Measurements from ENCODE around the gene PLEKHA5. TPM values are rescaled to one million over a fixed set of nuclear protein-coding genes. Genes with fewer than 3 reads are reported as not detected.

Gene PLEKHA5
- total RNA-seq, 6 experiments from 2014 or later = 15.7 to 22.6 (median 18.6) TPM

- Mint-ChIP-seq H3K27ac (no peak overlapping the region), H3K9me3 (no peaks in the 10 kb centered on the region), H3K4me1 (ENCODE audit: low read depth) (peaks cover 71% of the 10 kb centered on the region), H3K36me3 (ENCODE audit: low read depth) (no peaks in the 10 kb centered on the region), H3K27me3 (ENCODE audit: insufficient read depth) (no peaks in the 10 kb centered on the region), H3K4me3 (no peak overlapping the region; the same call in 1 of the 2 replicates)
- no peak for DNase-seq
- TF ChIP-seq CTCF (IDR thresholded peaks at IDR 0.05) = no peak
Measured at GRCh38 chr12:19185262-19185929, 55.9 kb downstream of the PLEKHA5 start.

DNA sequence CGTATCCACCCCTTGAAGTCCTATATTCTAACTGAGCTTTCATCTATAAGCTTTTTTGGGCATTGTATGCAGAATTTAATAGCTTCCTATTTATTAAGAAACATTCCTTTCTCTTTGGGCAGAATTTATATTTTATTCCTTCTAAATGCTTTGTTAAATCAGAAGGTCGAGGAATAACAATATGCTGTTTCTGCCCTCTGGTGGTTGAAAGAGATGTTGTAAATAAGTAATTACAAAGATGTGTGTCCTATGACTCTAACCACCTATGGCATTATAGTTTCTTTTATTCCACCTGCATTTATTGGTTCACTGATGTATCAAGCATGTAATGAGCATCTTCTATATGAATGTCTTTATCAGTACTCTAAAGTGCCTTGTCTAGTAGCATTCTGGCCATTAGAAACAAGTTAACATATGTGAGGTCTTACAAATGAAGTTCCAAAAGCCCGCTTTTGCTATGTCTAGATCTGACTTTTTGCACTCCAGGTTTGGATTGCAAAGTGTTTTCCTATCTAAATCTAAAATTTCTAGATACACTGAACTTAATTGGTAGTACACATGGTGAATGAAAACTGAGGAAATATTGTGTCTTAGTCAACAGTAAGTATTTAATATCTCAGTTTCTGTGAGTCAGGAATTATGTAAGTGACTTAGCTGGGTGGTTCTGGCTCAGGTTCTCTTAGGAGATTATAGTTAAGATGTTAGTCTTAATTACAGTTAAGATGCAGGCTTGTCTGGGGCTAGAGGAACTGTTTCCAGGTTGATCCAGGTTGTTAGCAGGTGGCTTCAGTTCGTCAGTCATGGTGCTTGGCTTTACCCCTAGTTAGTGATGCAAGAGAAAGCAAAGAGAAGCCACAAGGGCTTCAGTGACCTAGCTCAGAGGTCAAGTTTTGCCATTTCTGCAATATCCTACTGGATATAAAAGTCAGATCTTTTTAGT lies 57.5 kb downstream of the PLEKHA5 start:
- Mint-ChIP-seq H3K36me3 (ENCODE audit: low read depth) (no peaks in the 10 kb centered on the region), H3K4me3 (peak overlapping the region; percentile 68), H3K27ac (no peak overlapping the region), H3K4me1 (ENCODE audit: low read depth) (peaks cover 82% of the 10 kb centered on the region), H3K9me3 (no peaks in the 10 kb centered on the region), H3K27me3 (ENCODE audit: insufficient read depth) (no peaks in the 10 kb centered on the region)
- peak; percentile 90 for TF ChIP-seq CTCF (IDR thresholded peaks at IDR 0.05)
- DNase-seq = peak; percentile 59

DNA sequence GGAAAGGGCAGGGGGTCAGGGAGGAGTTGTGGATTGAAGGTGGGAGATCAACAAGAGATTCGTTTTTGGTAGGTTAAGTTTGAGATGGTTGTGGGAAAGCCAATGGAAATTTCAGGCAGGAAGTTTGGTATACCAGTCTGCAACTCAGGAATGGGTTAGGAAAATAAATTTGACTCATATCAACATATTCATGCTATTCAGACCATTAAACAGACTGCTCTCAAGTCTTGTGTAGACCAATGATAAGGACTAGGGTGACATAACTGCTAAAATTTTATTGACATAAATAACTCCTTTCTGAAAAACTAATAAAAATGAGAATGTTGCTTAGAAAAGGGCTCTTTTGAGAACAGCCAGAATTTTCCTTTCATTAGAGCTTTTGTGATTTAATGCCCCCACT lies 60.0 kb downstream of the PLEKHA5 start:
- Mint-ChIP-seq H3K9me3 (no peaks in the 10 kb centered on the region), H3K36me3 (ENCODE audit: low read depth) (no peaks in the 10 kb centered on the region)
- no peak for TF ChIP-seq CTCF (IDR thresholded peaks at IDR 0.05)

DNA sequence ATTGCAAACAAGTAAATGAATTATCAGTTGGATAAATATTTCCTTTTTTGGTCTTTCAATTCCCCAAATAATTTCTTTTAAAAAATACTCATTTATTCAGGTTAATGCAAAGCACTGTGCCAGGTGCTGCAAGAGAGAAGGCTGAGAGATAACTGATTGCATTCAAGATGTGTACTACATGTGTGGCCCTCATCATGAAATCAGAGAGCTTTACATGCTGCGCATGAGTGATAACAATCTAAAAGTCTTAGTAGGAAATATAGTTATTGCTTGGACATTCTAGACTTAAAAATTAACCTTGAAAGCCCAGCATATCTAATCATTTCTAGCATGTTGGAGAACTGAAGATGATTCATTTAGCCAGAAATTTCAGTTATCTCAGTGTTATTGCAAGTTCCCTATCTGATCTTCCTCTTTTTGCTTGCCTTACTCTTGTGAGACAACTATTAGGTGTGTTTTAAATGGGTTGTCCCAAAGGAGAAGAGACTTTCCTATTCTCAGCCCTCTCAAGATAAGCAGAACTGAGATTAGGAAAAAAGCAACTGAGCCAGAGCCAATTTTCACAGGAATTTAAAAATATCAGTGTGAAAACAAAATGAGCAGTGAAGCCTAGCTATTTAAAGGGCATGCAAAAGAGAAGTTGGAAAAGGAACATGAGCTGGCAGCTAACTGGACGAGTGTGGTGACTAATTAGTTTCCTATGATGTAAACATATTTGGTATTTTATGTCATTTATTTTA lies 60.9 kb downstream of the PLEKHA5 start:
- TF ChIP-seq CTCF (IDR thresholded peaks at IDR 0.05) = no peak
- Mint-ChIP-seq H3K9me3 (no peaks in the 10 kb centered on the region), H3K27me3 (ENCODE audit: insufficient read depth) (no peaks in the 10 kb centered on the region), H3K4me3 (peak overlapping the region; percentile 66), H3K36me3 (ENCODE audit: low read depth) (no peaks in the 10 kb centered on the region), H3K4me1 (ENCODE audit: low read depth) (peaks cover 65% of the 10 kb centered on the region), H3K27ac (peak overlapping the region; percentile 75)
- peak; percentile 47 for DNase-seq

More for the DNA sequence above, 60.0 kb downstream of the PLEKHA5 start:
- Mint-ChIP-seq H3K27me3 (ENCODE audit: insufficient read depth) (no peaks in the 10 kb centered on the region), H3K4me1 (ENCODE audit: low read depth) (peaks cover 71% of the 10 kb centered on the region), H3K4me3 (peak overlapping the region; percentile 3; the same call in 1 of the 2 replicates), H3K27ac (peak overlapping the region; percentile 54)
- DNase-seq = no peak

DNA sequence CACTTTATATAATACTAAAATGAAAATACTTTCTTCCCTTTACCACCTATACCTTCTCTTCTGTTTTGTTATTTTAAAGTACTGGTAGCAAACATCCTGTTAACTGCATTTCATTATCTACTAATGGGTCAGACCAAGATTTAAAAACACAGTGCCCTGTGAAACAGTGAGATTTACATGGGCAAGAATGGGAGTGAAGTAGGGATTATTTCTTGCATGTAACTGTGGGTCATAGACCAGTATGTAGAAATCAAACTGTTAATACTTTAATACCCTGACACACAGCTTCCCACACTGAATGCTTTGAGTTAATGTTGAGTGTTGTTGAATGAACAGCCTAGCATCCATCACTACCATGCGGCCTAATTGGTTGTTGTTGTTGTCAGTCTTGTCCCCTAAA lies 61.6 kb downstream of the PLEKHA5 start:
- no peaks in the 10 kb centered on the region for H3K27me3 Mint-ChIP-seq (ENCODE audit: insufficient read depth)
- peaks cover 58% of the 10 kb centered on the region for H3K4me1 Mint-ChIP-seq (ENCODE audit: low read depth)
- TF ChIP-seq CTCF (IDR thresholded peaks at IDR 0.05) = no peak
- H3K36me3 Mint-ChIP-seq (ENCODE audit: low read depth) = no peaks in the 10 kb centered on the region
- H3K9me3 Mint-ChIP-seq = no peaks in the 10 kb centered on the region
- H3K27ac Mint-ChIP-seq = peak overlapping the region; percentile 75
- peak overlapping the region; percentile 66 for H3K4me3 Mint-ChIP-seq
- no peak for DNase-seq

Measured in HFFc6 (cell line).